H1 (cell line): ENCODE results near the gene POLR3A. TPM values are rescaled to one million over a fixed set of nuclear protein-coding genes. Genes with fewer than 3 reads are reported as not detected.

Experiments
- KDM4A ChIP-seq: IDR thresholded peaks from one replicate; pipeline ENCODE4 v1.7.1; 2012; ENCODE audit warnings: low read depth, mild to moderate bottlenecking, moderate library complexity, low read length, inconsistent platforms; ENCODE audit not compliant: severe bottlenecking
- KDM5A ChIP-seq: fragments of 200-600 bp; IDR thresholded peaks from 2 replicates; pipeline ENCODE4 v1.7.1; 2012; ENCODE audit warnings: mild to moderate bottlenecking, low read length, inconsistent platforms, mixed read lengths
- MAFK ChIP-seq: IDR thresholded peaks from 2 replicates; pipeline ENCODE4 v1.6.1; 2012; ENCODE audit warnings: low read depth, mild to moderate bottlenecking, improper control_type of control experiment, low read length
- SIN3A ChIP-seq, 2 experiments: IDR thresholded peaks in 1 of 2; conservative IDR thresholded peaks in 1 of 2; 2 replicates each; pipeline ENCODE4 v1.6.1; 2011 to 2012; ENCODE audit warnings: low read length in 2 of 2, improper control_type of control experiment in 1 of 2, low read depth in 1 of 2, mild to moderate bottlenecking in 1 of 2
- SIX5 ChIP-seq: IDR thresholded peaks from 2 replicates; pipeline ENCODE4 v1.6.1; 2011; ENCODE audit warnings: mild to moderate bottlenecking, low read depth, low read length
- SRF ChIP-seq: IDR thresholded peaks from 2 replicates; pipeline ENCODE4 v1.6.1; 2011; ENCODE audit warnings: mild to moderate bottlenecking, low read depth, low read length, moderate library complexity
- TAF1 ChIP-seq: IDR thresholded peaks from 2 replicates; pipeline ENCODE4 v1.6.1; 2011; ENCODE audit warnings: mild to moderate bottlenecking, low read depth, low read length
- TCF12 ChIP-seq: IDR thresholded peaks from 2 replicates; pipeline ENCODE4 v1.6.1; 2011; ENCODE audit warnings: low read depth, mild to moderate bottlenecking, low read length
- TEAD4 ChIP-seq: IDR thresholded peaks from 2 replicates; pipeline ENCODE4 v1.6.1; 2012; ENCODE audit warnings: low read depth, low read length, inconsistent platforms, mixed read lengths
- polyA plus RNA-seq, 7 experiments: library from polyadenylated mRNA; depleted of rRNA in 3 of 7; stranded (reverse) in 5 of 7; unstranded in 2 of 7; fragments of >200 nt in 5 of 7; fragments of 200-250 nt in 2 of 7; gene quantifications; 1 replicate in 5 of 7; 2 replicates in 1 of 7; 4 replicates in 1 of 7; pipeline versions ENCODE4 v1.2.1 to v1.2.3, GENCODE V29; 2011 to 2013; ENCODE audit warnings: missing spikeins in 2 of 7, mixed read lengths in 2 of 7
- total RNA-seq: library from RNA; stranded (reverse); fragmentation: NEBNext Ultra II Directional; extraction: Animal tissue kit (Norgen Biotek cat#: 25700); gene quantifications from 2 replicates; pipeline ENCODE4 v1.2.1, GENCODE V29; 2021
- TF ChIP-seq, protein P1 (sequence below): fragments of 300-600 bp; sonication (generic); IDR thresholded peaks from 2 replicates; pipeline ENCODE4 v1.7.1; 2012; ENCODE audit warnings: low read length, moderate library complexity, mild to moderate bottlenecking, inconsistent platforms; ENCODE audit not compliant: insufficient replicate concordance
- TF ChIP-seq, protein P2 (sequence below): IDR thresholded peaks from 2 replicates; pipeline ENCODE4 v1.6.1; 2012; ENCODE audit warnings: inconsistent platforms

The POLR3A gene
- total and polyA plus RNA-seq, 2 of the 8 experiments (the other 6 are each of a cell fraction or from before 2014, with no cell fraction given), result 11.3 to 38.6 TPM

DNA sequence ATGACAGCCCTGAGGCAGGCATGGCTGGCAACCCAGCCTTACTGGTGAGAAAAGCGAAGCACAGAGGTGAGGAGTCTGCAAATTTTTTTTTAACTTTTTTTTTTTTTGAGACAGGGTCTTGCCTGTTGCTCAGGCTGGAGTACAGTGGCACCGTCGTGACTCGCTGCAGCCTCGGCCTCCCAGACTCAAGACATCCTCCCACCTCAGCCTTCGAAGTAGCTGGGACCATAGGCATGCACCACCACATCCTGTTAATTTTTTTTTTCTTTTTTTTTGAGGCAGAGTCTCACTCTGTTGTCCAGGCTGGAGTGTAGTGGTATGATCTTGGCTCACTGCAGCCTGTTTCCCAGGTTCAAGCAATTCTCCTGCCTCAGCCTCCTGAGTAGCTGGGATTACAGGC, 67.6 kb downstream of the POLR3A start (continued):
- TF ChIP-seq, protein P1, sequence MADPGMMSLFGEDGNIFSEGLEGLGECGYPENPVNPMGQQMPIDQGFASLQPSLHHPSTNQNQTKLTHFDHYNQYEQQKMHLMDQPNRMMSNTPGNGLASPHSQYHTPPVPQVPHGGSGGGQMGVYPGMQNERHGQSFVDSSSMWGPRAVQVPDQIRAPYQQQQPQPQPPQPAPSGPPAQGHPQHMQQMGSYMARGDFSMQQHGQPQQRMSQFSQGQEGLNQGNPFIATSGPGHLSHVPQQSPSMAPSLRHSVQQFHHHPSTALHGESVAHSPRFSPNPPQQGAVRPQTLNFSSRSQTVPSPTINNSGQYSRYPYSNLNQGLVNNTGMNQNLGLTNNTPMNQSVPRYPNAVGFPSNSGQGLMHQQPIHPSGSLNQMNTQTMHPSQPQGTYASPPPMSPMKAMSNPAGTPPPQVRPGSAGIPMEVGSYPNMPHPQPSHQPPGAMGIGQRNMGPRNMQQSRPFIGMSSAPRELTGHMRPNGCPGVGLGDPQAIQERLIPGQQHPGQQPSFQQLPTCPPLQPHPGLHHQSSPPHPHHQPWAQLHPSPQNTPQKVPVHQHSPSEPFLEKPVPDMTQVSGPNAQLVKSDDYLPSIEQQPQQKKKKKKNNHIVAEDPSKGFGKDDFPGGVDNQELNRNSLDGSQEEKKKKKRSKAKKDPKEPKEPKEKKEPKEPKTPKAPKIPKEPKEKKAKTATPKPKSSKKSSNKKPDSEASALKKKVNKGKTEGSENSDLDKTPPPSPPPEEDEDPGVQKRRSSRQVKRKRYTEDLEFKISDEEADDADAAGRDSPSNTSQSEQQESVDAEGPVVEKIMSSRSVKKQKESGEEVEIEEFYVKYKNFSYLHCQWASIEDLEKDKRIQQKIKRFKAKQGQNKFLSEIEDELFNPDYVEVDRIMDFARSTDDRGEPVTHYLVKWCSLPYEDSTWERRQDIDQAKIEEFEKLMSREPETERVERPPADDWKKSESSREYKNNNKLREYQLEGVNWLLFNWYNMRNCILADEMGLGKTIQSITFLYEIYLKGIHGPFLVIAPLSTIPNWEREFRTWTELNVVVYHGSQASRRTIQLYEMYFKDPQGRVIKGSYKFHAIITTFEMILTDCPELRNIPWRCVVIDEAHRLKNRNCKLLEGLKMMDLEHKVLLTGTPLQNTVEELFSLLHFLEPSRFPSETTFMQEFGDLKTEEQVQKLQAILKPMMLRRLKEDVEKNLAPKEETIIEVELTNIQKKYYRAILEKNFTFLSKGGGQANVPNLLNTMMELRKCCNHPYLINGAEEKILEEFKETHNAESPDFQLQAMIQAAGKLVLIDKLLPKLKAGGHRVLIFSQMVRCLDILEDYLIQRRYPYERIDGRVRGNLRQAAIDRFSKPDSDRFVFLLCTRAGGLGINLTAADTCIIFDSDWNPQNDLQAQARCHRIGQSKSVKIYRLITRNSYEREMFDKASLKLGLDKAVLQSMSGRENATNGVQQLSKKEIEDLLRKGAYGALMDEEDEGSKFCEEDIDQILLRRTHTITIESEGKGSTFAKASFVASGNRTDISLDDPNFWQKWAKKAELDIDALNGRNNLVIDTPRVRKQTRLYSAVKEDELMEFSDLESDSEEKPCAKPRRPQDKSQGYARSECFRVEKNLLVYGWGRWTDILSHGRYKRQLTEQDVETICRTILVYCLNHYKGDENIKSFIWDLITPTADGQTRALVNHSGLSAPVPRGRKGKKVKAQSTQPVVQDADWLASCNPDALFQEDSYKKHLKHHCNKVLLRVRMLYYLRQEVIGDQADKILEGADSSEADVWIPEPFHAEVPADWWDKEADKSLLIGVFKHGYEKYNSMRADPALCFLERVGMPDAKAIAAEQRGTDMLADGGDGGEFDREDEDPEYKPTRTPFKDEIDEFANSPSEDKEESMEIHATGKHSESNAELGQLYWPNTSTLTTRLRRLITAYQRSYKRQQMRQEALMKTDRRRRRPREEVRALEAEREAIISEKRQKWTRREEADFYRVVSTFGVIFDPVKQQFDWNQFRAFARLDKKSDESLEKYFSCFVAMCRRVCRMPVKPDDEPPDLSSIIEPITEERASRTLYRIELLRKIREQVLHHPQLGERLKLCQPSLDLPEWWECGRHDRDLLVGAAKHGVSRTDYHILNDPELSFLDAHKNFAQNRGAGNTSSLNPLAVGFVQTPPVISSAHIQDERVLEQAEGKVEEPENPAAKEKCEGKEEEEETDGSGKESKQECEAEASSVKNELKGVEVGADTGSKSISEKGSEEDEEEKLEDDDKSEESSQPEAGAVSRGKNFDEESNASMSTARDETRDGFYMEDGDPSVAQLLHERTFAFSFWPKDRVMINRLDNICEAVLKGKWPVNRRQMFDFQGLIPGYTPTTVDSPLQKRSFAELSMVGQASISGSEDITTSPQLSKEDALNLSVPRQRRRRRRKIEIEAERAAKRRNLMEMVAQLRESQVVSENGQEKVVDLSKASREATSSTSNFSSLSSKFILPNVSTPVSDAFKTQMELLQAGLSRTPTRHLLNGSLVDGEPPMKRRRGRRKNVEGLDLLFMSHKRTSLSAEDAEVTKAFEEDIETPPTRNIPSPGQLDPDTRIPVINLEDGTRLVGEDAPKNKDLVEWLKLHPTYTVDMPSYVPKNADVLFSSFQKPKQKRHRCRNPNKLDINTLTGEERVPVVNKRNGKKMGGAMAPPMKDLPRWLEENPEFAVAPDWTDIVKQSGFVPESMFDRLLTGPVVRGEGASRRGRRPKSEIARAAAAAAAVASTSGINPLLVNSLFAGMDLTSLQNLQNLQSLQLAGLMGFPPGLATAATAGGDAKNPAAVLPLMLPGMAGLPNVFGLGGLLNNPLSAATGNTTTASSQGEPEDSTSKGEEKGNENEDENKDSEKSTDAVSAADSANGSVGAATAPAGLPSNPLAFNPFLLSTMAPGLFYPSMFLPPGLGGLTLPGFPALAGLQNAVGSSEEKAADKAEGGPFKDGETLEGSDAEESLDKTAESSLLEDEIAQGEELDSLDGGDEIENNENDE, result no peak
- TF ChIP-seq MAFK (no peak), KDM5A (no peak), TEAD4 (no peak), SIX5 (no peak), SRF (no peak), SIN3A (conservative IDR thresholded peaks at IDR 0.05 in 1 of 2, IDR thresholded peaks at IDR 0.05 in 1 of 2; ENCODE audit: low read depth in 1 of 2, low read length in 2 of 2) (no peak), TAF1 (no peak), KDM4A (no peak), TCF12 (no peak)
- TF ChIP-seq, protein P2, sequence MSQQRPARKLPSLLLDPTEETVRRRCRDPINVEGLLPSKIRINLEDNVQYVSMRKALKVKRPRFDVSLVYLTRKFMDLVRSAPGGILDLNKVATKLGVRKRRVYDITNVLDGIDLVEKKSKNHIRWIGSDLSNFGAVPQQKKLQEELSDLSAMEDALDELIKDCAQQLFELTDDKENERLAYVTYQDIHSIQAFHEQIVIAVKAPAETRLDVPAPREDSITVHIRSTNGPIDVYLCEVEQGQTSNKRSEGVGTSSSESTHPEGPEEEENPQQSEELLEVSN, result no peak
- TF ChIP-seq, all 59 proteins: peak for 0
